Measurements from ENCODE around the gene USP17L27. TPM values are rescaled to one million over a fixed set of nuclear protein-coding genes. Genes with fewer than 3 reads are reported as not detected.
"Not testable (repeated sequence)": the region's sequence is repeated elsewhere in the genome, so short reads cannot be mapped to it uniquely, and the experiment has no call there.

Gene USP17L27
- total RNA-seq, 4 donors from 2014 or later = not detected

- WGBS = 10% methylated on average over 14 of the region's 36 CpGs
- peak overlapping the region; percentile 47 to 53 (median 48) for H3K4me3 ChIP-seq
- H3K27me3 ChIP-seq = not testable (repeated sequence)
Measured at GRCh38 chr4:9381012-9381534, 37.1 kb downstream of the USP17L27 start.

DNA sequence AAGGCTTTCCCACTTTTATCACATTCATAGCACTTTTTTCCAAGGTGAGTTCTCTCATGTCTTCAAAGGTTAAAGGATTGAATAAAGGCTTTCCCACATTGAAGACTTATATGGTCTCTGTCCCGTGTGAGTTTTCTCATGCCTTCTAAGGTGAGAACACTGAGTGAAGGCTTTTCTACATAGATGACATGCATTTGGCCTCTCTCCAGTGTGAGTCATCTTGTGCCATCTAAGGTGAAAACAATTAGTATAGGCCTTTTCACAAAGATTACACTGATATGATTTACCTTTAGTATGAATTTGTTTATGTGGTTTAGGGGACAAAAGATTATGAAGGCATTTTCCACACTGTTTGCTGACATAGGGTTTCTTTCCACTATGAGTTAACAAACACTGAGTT, 40.2 kb downstream of the USP17L27 start:
- H3K27ac ChIP-seq (replicated peaks in 1 of 4) = no peak overlapping the region
- DNase-seq (ENCODE audit: extremely low spot score) = no peak
- H3K9me3 ChIP-seq = no peaks in the 10 kb centered on the region
- TF ChIP-seq POLR2AphosphoS5 (IDR thresholded peaks at IDR 0.05) (no peak), CTCF (IDR thresholded peaks at IDR 0.05) (no peak), EP300 (IDR thresholded peaks at IDR 0.05) (no peak)
- intact Hi-C loops (cut with DNase I) = no loop called here
- WGBS = 56% methylated on average over 1 of the region's 1 CpG
- no peak overlapping the region for H3K4me3 ChIP-seq
- H3K27me3 ChIP-seq = no peaks in the 10 kb centered on the region
- peaks cover 0 to 6% (median 2%) of the 10 kb centered on the region in 4 donors for H3K4me1 ChIP-seq
- no peaks in the 10 kb centered on the region for H3K36me3 ChIP-seq

More at GRCh38 chr4:9381012-9381534, 37.1 kb downstream of the USP17L27 start:
- intact Hi-C loops (cut with DNase I); H3K36me3 ChIP-seq; H3K27ac ChIP-seq (replicated peaks in 1 of 4); DNase-seq (ENCODE audit: extremely low spot score); H3K4me1 ChIP-seq; H3K9me3 ChIP-seq: not testable (repeated sequence)
- TF ChIP-seq CTCF (IDR thresholded peaks at IDR 0.05) = peak; percentile 57 to 62 (median 60)

DNA sequence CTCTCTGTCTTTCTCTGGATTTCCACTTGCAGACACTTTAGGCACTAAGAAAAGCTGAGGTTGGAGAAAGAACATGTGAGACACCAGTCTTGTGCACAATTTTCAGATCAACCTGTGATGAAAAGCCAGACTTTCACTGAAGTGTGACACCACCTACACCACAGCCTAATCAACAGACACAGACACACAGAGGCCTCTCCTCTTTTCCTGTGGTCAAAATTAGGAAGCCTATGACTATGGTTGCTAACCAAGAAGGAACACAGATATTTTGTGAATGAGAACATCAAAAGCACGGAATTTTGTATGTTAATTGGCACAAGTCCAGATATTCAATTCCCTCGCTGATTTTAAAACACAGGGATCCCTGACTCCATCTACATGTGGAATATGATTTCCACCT, 45.1 kb downstream of the USP17L27 start:
- H3K27me3 ChIP-seq; intact Hi-C loops (cut with DNase I); H3K27ac ChIP-seq (replicated peaks in 1 of 4); H3K9me3 ChIP-seq; H3K36me3 ChIP-seq; DNase-seq (ENCODE audit: extremely low spot score); H3K4me3 ChIP-seq; H3K4me1 ChIP-seq: not testable (repeated sequence)
- WGBS = 22% methylated on average over 2 of the region's 2 CpGs

Other genes with a start within 250 kb of the USP17L27 start
- gene FAM90A26, start 173.7 kb upstream of the USP17L27 start, total RNA-seq = not detected
- gene USP17L10, start 133.5 kb upstream of the USP17L27 start, total RNA-seq = not detected
- gene USP17L11, start 128.7 kb upstream of the USP17L27 start, total RNA-seq = not detected
- not detected for gene USP17L12, start 124.0 kb upstream of the USP17L27 start, total RNA-seq
- not detected for gene USP17L13, start 119.3 kb upstream of the USP17L27 start, total RNA-seq
- not detected for gene USP17L15, start 109.8 kb upstream of the USP17L27 start, total RNA-seq
- gene USP17L17, start 100.3 kb upstream of the USP17L27 start, total RNA-seq = not detected
- not detected for gene USP17L18, start 95.5 kb upstream of the USP17L27 start, total RNA-seq
- not detected for gene USP17L19, start 90.8 kb upstream of the USP17L27 start, total RNA-seq
- gene USP17L20, start 86.0 kb upstream of the USP17L27 start, total RNA-seq = not detected
- not detected for gene USP17L21, start 81.3 kb upstream of the USP17L27 start, total RNA-seq
- gene USP17L22, start 76.5 kb upstream of the USP17L27 start, total RNA-seq = not detected
- not detected for gene USP17L24, start 19.0 kb upstream of the USP17L27 start, total RNA-seq
- not detected for gene USP17L25, start 14.2 kb upstream of the USP17L27 start, total RNA-seq
- not detected for gene USP17L26, start 9.5 kb upstream of the USP17L27 start, total RNA-seq
- not detected for gene USP17L5, start 4.7 kb upstream of the USP17L27 start, total RNA-seq
- not detected for gene USP17L28, start 4.7 kb downstream of the USP17L27 start, total RNA-seq
- gene USP17L29, start 9.5 kb downstream of the USP17L27 start, total RNA-seq = not detected
- gene USP17L30, start 19.0 kb downstream of the USP17L27 start, total RNA-seq = not detected
- not detected for gene DEFB131A, start 100.3 kb downstream of the USP17L27 start, total RNA-seq